Neural progenitor cell (in vitro differentiated cells): ENCODE data around the gene VSX2.

ENCODE experiments used
- CTCF ChIP-seq: fragments of 200-600 bp; sonication (generic); IDR thresholded peaks from 2 replicates; pipeline ENCODE4 v1.5.1; 2017; ENCODE audit warnings: antibody characterized with exemption, mild to moderate bottlenecking
- EZH2phosphoT487 ChIP-seq: fragments of 200-600 bp; sonication (generic); IDR thresholded peaks from 2 replicates; pipeline ENCODE4 v1.6.1; 2017; ENCODE audit warnings: antibody characterized with exemption

GRCh38 chr14:74262076-74262475 is 22.8 kb downstream of the VSX2 start:
- no peak for TF ChIP-seq CTCF
- TF ChIP-seq EZH2phosphoT487, result no peak
